Myocyte (in vitro differentiated cells): Measurements from ENCODE around the gene DMD. TPM values are rescaled to one million over a fixed set of nuclear protein-coding genes. Genes with fewer than 3 reads are reported as not detected.
A peak's percentile ranks its signal among the peaks of the same experiment; 100 is the strongest.

Experiments used
- DNase-seq: peaks from one replicate; pipeline ENCODE4 v3.0.0-alpha.2; 2012; ENCODE audit warnings: low read depth
- total RNA-seq: library from RNA; depleted of rRNA; stranded (reverse); fragments of >200 nt; gene quantifications from 2 replicates; pipeline ENCODE4 v1.2.3, GENCODE V29; 2014

DMD gene
- total RNA-seq, 1 donor from 2014 or later, result 123 TPM

DNA sequence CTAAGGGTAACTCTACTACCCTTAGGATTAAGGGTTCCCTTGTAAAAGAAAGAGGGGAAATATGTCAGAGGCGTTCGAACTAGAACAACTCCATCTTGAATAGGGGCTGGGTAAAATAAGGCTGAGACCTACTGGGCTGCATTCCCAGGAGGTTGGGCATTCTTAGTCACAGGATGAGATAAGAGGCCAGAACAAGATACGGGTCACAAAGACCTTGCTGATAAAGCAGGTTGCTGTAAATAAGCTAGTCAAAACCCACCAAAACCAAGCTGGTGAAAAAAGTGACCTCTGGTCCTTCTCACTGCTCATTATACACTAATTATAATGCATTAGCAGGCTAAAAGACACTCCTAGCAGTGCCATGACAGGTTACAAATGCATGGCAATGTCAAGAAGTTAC lies 922.0 kb downstream of the DMD start:
- DNase-seq, result peak; percentile 9

DNA sequence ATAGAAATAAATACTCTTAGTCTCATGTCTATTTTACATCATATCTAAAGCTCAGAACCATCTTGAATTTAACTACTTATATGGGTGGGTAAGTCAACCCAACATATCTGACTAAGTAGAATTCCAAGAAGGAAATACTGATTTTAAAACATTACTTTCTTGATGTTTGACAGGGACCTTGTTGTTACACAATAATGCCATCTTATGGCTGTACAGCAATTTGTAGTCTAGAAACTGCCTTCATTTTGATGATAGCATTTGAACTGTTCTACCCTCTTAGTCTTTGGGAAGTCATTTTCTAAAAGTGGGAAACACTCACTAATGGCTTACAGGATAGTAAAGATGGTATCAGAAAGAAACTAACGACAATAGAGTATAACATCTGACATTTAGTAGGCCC lies 929.5 kb downstream of the DMD start:
- no peak for DNase-seq

DNA sequence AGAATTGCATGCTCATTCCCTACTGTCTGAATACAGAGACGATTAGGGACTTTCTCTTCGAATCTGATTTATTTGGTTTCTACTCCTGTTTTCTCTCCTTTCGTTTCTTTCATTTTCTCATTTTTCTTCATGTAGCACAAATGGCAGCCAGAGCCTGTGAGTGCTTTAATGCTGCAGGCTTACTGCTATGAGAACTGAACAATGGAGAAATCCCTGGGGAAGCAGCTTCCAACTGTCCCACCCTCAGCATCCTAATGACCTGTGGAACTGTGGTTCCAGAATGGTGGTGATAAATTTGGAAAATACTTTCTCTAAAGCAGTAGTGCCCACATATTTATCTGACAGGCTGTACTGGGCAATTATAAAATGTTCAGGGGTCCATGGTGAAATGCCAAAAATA lies 930.4 kb downstream of the DMD start:
- DNase-seq, result no peak

DNA sequence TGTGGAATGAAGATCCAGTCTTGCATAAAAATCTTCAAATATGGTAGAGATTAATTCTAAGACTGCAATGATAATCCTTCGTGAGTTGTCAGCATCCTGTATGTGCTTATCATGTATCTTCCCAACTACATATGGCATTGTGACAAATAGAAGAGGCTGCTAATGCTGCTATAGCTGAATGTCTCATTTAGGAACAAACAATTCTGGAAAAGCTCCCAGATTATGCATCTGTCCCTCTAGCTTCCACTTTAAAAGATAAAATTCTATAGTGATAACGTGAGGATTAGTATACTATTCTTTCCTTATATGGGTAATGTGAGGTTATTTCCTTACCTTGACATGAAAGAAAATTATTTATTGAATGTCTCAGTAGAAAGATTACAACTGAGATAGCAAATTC lies 930.9 kb downstream of the DMD start:
- no peak for DNase-seq

DNA sequence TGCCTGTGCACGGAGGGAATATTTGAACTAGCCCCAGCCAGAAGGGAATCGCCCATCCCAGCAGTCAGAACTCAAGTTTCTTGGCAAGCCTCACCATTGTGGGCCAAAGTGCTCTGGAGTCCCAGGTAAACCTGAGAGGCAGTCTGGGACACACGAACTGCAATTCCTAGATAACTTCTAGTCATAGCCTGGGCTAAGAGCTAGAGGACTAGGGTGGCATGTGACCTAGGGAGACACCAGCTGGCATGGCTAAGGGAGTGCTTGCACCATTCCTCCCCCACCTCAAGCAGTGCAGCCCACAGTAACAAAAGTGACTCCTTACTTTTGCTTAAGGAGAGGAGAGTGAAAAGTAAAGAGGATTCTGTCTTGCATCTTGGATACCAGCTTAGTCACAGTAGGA lies 935.2 kb downstream of the DMD start:
- DNase-seq, result no peak

DNA sequence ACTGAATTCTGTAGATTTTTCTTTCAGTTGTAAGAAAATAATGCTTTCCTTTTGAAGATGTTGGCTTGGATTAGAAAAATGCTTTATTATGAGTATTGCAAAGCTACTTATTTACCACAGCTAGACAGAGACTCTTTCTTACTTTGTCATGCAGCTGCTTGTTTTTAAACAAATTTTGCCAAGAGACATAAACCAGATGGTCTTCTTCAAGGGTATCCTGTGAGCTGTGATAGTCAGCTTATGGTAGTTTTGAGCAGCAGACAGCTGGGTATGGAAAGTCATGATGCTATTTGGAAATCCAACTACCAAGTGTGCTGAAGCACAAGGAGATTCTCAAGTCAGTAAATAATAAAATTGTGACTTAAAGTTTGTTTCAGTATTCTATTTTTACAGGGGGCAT lies 941.5 kb downstream of the DMD start:
- peak; percentile 20 for DNase-seq

DNA sequence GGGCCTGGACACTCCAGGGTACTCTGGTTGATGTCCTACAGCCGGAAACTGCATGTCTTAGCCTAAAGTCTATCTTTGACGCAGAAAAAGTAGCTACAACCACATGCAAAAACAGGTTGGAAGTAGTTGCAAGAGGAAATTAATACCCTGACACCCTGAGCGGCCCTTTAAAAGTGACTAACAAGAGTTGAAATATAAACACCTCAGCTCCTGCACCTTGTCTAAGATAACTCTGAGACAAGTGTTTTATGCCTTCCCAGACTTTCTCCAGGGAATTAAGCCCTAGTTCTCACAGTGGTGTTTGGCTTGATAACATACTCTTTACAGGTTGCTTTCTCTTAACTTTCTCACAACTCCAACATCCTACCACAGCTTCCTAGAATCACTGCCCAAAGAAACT lies 943.1 kb downstream of the DMD start:
- no peak for DNase-seq

DNA sequence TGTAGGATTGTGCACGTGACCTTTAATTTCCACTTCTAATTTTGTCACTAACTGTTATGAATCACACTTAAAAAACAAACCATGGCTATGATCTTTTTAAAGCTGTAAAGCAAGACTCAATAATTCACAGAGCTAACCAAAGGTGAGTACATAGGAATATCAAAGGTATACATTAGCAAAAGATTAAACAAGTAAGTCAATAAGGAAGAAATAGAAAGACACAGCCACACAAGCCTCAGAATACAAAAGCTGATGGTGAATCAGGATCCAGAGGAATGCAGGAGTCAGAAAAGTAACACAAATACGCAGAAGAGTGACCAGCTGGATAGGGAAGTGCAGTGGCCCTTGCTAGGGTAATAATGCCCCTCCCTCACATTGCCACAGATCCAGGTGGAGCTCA lies 943.6 kb downstream of the DMD start:
- DNase-seq, result no peak

DNA sequence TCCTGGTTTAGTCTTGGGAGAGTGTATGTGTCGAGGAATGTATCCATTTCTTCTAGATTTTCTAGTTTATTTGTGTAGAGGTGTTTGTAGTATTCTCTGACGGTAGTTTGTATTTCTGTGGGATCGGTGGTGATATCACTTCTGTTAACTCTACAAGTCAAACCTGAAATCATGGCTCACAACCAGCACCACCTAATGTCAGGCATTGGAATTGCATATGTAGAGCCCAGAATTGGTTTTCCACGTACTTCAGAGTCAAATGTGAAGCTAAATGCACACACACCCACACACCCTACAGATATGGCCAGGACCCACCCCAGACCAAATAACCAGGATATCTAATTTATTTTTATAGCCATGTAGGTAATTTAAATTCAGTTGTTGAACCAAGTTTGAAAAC lies 964.7 kb downstream of the DMD start:
- DNase-seq, result peak; percentile 9

DNA sequence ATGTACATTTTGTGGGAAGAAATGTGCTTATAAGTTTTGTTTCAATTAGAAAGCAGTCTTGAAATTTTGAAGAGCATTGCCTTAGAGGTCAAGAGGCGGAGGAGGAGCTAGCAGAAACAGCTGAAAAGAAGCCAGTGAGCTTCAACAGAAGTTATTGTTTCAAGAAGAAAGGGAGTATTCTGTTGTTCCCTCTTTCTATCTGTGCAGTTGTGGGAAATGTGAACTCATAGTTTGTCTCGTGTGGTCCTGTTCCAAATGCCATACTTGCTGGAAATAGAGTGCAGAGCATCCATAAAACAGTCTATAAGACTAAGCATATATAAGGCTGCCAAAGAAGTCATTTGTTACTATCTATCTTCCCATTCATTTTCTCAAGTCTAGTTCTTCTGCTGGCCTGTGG lies 1015.7 kb downstream of the DMD start:
- DNase-seq, result no peak

DNA sequence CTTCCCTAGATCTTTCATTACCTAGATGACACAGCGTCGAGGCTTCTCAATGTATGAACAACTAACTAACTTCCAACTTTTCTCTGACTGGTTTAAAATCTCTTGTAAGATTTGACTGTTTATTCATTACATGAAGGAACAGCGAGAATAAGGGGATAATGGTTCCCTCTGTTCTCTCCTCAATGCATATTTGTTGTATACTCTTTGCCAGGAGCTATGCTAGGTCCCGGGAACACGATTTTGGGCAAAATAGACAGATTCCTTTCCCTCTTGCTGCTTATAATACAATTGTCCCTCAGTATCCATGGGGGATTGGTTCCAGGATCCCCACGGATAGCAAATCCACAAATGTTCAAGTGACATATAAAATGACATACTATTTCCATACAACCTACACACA lies 1020.0 kb downstream of the DMD start:
- no peak for DNase-seq

DNA sequence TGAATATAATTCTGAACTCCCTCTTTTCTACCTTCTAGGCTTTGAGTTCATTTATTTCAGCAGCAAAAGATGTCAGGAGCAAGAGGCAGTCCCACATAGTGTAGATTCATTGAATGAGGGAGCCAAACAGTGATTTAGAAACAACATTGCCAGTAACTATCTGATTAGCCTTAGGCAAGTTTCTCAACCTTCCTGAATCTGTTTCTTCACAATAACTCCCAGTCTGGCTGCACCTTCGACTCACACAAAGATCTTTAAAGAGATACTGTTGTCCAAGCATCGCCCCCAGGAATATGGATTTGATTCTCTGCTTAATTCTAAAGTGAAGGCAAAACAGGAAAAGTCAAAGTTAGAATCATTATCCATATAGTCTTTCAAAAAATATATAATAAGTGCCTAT lies 1026.2 kb downstream of the DMD start:
- no peak for DNase-seq

DNA sequence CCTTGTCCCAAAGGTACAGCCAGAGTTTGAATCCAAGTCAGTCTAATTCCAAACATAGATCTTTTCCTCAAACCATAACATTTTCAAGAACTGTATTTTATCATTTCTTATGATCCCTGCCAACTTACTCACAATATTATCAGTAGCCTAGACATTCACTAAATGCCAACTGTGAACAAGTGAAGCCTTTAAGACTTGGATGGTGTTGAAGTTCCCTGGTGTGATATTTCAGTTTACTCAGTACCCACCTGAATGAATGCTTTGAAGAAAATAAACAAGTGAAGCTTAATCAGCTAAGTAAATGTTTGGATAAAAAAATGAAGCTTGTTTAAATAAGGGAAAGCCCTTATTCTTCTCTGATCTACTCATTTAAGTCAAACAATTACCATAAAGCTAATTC lies 1028.3 kb downstream of the DMD start:
- DNase-seq, result no peak

DNA sequence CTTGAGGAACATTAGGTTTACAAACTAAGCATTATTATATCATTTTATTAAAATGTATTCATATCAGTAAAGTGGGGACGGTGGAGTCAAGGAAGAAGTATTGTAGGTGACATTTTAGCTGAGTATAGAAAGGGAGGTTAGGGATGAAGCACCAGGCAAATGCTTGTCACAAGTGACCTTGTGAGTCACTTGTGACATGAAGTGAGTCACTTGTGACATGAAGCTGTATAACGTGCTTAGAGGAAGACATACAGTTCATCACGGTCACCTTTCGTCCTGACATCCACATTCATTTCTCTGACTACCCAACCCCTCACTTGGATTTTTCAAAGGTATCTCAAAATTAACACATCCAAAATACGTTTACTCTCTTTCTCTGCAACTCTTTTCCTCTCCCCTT lies 1034.8 kb downstream of the DMD start:
- no peak for DNase-seq

DNA sequence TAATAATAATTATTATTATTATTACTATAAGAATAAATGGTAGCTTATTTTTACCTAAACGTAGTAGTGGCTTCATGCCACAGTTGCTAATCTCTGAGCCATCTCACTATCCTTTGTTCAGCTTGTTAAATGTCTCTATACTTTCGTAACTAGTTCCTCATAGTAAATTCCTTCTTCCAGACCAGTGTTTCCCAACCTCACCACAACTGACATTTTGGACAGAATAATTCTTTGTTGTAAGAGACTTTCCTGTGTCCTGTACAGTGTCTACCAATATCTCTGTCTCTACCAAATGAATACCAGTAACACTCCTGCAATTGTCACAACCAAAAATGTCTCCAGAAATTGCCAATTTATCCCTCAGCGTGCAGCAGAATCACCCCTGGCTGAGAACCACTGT lies 1040.9 kb downstream of the DMD start:
- DNase-seq, result no peak

DNA sequence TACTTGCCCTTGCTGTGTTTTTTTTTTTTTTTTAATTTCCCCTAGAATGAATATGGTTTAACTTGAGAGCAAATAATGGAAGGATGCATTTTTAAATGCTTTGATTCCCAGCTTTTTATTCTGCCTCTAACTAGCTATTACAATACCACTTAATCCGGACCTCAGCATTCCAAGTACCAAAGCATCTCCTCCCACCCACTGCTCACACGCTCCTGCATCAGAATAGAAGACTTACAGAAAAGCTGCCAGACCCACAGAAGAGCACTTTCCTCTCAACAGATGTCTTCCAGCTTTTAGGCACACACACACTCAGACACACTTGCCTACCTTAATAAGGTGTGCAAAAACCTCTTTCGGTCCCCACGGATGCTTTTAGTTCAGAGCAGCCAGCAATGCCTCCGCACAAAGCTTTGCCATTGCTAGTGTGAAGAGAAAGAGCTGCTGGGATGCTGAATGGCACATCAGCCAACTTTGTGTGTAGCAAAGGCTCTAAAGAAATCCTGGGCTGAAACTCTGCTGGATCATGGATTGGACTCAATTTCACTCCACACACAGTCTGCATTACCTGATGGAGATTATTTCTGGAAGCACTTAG lies 1056.2 kb downstream of the DMD start:
- no peak for DNase-seq

DNA sequence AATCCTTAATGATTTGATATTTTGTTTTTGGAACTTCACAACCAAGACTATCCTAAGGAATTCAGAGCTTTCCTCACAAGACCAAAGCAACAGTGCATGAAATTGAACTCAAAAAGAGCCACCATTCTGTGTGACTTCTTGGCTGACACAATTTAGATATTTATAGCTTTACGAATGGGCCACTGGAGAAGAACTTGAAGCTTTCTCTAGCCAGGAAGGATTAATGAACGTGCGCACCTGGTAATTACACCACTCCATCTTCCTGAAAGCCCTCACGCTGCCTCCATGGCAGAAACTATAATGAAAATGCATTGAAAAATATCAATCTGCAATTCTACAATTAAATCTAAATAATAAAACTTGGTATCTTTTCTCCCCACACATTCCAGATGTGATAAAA lies 1057.8 kb downstream of the DMD start:
- no peak for DNase-seq

DNA sequence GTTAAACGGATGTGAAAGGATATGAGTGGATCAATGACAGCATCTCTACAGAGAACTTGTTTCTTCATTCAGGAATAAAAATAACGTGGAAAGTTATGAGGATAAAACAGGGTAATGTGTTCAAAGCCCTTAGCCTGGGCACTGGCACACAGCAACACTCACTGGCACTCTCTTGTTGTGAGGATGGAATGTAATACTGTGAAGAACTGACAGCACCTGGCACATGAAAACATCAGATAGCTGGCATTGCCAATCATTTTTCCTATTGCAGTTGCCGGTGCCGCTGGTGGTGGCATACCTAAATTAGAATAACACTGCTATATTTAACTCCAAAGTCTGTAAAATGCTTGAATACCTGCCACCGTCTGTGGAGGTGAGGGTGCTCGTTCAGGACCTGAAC lies 1061.2 kb downstream of the DMD start:
- peak; percentile 1 for DNase-seq

DNA sequence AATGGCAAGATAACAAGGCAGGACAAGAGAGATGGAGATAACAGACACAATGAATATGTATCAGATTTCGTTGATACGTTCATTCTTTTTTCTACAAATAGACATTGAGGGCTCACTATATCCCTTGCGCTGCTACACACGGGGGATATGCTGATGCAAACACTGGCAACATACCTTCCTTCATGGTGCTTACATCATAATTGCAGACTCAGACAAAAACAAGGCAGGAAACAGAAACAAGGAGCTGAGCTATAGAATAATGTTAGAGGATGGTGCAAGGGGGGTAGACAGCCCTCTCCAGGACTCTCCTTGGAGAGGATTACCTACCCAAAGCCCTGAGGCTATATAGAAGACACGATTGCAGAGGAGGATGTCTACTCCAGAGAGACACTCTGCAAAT lies 1069.5 kb downstream of the DMD start:
- no peak for DNase-seq

DNA sequence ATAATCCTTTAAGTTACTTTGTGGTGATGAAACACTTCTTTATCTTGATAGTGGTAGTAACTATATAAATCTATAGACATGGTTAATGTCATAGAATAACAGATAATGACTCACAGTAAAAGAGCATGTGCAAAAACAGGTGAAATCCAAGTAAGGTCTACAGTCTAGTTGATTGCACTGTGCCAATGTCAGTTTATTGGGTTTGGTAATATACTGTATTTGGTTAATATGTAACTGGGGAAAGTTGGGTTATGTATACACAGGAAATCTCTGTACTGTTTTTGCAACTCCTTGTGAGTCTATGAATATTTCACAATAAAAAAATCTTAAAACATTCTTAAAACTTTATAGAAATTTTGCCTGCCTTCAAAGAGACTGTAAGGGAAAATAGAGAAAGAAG lies 1071.9 kb downstream of the DMD start:
- no peak for DNase-seq

DNA sequence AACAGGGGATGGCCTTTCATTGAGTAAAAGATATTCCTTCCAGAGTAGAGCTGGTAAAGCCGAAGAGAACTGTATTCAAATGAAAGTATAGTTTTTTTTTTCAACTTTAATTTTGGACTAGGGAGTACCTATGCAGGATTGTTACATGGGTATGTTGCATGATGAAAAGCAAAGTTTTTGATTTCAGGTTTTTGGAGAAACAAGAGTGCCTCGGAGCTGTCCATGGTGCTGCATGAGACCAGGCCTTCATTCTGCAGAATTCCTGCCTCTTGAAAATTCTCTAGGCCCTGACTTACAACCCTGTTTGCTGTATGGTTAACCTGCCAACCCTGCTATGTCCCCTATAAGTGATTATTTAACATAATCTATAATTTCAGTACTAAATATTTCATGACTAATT lies 1073.8 kb downstream of the DMD start:
- DNase-seq, result peak; percentile 9

DNA sequence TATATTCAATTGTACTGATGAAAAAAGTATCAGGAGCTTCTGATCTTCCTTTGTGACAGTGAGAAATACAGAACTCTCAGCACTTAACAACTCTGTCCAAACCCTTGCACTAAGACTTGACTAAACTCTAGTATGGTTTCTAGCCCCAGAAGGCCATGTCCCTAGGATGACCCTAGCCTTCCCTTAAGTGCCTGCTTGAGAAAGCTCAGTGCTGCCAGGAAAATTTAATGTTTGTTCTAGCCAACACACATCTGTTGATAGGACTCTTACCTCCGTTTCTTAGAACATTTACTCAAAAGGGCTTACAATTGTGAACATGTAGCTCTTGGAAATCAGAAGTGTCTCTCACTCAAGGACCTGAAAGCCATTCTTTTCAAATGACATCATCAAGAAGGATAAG lies 1084.4 kb downstream of the DMD start:
- peak; percentile 1 for DNase-seq

DNA sequence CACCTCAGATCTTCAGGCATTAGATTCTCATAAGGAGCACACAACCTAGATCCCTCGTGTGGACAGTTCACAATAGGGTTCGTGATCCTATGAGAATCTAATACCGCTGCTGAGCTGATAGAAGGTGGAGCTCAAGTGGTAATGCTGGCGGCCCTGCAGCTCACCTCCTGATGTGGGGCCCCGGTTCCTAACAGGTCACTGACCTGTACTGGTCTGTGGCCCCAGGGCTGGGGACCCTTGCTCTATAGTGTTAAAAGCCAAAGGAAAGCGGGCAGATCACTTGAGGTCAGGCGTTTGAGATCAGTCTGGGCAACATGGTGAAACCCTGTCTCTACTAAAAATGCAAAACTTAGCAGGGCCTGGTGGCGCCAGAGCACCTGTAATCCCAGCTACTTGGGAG lies 1092.5 kb downstream of the DMD start:
- DNase-seq, result no peak

DNA sequence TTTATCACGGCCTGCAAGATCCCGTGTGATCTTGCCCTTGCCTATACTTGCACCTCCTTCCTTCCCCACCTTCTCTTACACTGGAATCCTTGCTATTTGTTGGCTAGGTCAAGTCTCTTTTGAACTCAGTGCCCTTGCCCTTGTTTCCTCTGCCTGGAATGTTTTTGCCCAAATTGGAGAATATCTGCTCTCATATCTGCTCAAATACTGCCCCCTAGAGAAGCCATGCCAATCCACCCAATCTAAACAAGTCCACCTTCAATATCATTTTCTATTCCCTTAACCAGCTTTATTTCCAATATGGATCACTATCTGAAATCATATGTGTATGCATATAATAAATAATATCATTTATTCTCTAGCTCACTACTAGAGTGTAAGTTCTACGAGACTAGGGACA lies 1095.3 kb downstream of the DMD start:
- no peak for DNase-seq
